ENCODE data around the gene BCL2. TPM values are rescaled to one million over a fixed set of nuclear protein-coding genes. Genes with fewer than 3 reads are reported as not detected.

The BCL2 gene
- polyA plus RNA-seq, 1 of the 3 experiments (the other 2 are of a cell fraction) = 1.5 TPM

- no peaks in the 10 kb centered on the region for H4K20me1 ChIP-seq (ENCODE audit: insufficient read depth)
- ChIA-PET CTCF (interaction anchor here (1.2 to 1.4 kb wide), 3 partner anchors 10 to 169 kb away, joined by 4 to 6 read pairs (median 4); no protein-coding TSS in a partner anchor), POLR2A (no interaction called here)
- no peaks in the 10 kb centered on the region for H3K9me2 ChIP-seq
- no peak overlapping the region for H3K27ac ChIP-seq (ENCODE audit: low read depth in 2 of 2, low read length in 1 of 2)
- no peaks in the 10 kb centered on the region for H3K36me3 ChIP-seq (replicated peaks in 1 of 2; ENCODE audit: control insufficient read depth in 1 of 2, insufficient read depth in 2 of 2, low read length in 1 of 2)
- 69% methylated on average over 2 of the region's 2 CpGs for WGBS (ENCODE audit: low lambda C conversion rate)
- no peaks in the 10 kb centered on the region for H3F3A ChIP-seq (replicated peaks; ENCODE audit: insufficient read depth)
- H3K4me3 ChIP-seq (ENCODE audit: low read depth in 2 of 2, low read length in 1 of 2) = no peak overlapping the region
- H3K9ac ChIP-seq = no peak overlapping the region
- no peak overlapping the region for H3K4me2 ChIP-seq
- no peaks in the 10 kb centered on the region for H3K27me3 ChIP-seq (ENCODE audit: insufficient read depth)
- DNase-seq = no peak
- no peak for TF ChIP-seq YY1 (IDR thresholded peaks at IDR 0.05; ENCODE audit: low read depth)
- no peak for TF ChIP-seq ZBTB33 (IDR thresholded peaks at IDR 0.05; ENCODE audit: borderline replicate concordance, low read depth)
- no peak for TF ChIP-seq POLR2AphosphoS5 (IDR thresholded peaks at IDR 0.05; ENCODE audit: low read depth, low read length)
- no peak for TF ChIP-seq IRF3 (IDR thresholded peaks at IDR 0.05; ENCODE audit: low read depth, low read length)
- TF ChIP-seq SMC3 (IDR thresholded peaks at IDR 0.05; ENCODE audit: low read depth, low read length) = no peak
- no peak for TF ChIP-seq FOXM1 (IDR thresholded peaks at IDR 0.05; ENCODE audit: low read depth)
- TF ChIP-seq RFX5 (IDR thresholded peaks at IDR 0.05; ENCODE audit: low read length) = no peak
- TF ChIP-seq TAF1 (IDR thresholded peaks at IDR 0.05; ENCODE audit: borderline replicate concordance, low read depth, low read length) = no peak
- TF ChIP-seq GABPA (IDR thresholded peaks at IDR 0.05; ENCODE audit: low read depth) = no peak
- TF ChIP-seq GATA2 (CRISPR knock-in tag; IDR thresholded peaks at IDR 0.05) = no peak
- no peak for TF ChIP-seq RCOR1 (IDR thresholded peaks at IDR 0.05; ENCODE audit: low read length)
- no peak for TF ChIP-seq ELF1 (IDR thresholded peaks at IDR 0.05)
- H3K79me2 ChIP-seq (ENCODE audit: insufficient read depth) = no peaks in the 10 kb centered on the region
- peaks cover 5 to 33% of the 10 kb centered on the region in 2 experiments; a peak in 3 of 4 replicates for H3K4me1 ChIP-seq (ENCODE audit: control insufficient read depth in 1 of 2, insufficient read depth in 2 of 2, low read depth in 1 of 2, low read length in 1 of 2)
- no peaks in the 10 kb centered on the region for H3K9me3 ChIP-seq
- no peak overlapping the region for H2AFZ ChIP-seq (ENCODE audit: low read depth)
Measured at GRCh38 chr18:63185984-63186383, 133.6 kb downstream of the BCL2 start.

GRCh38 chr18:63183952-63184770, 135.4 kb downstream of the BCL2 start:
- 96% methylated on average over 8 of the region's 8 CpGs for WGBS (ENCODE audit: low lambda C conversion rate)
- Histone ChIP-seq H4K20me1 (ENCODE audit: insufficient read depth) (no peaks in the 10 kb centered on the region), H3K27me3 (ENCODE audit: insufficient read depth) (no peaks in the 10 kb centered on the region), H2AFZ (ENCODE audit: low read depth) (no peak overlapping the region), H3K9me3 (no peaks in the 10 kb centered on the region), H3K27ac (ENCODE audit: low read depth in 2 of 2, low read length in 1 of 2) (no peak overlapping the region), H3K36me3 (replicated peaks in 1 of 2; ENCODE audit: control insufficient read depth in 1 of 2, insufficient read depth in 2 of 2, low read length in 1 of 2) (no peaks in the 10 kb centered on the region), H3K79me2 (ENCODE audit: insufficient read depth) (no peaks in the 10 kb centered on the region), H3K9ac (no peak overlapping the region), H3K4me1 (ENCODE audit: control insufficient read depth in 1 of 2, insufficient read depth in 2 of 2, low read depth in 1 of 2, low read length in 1 of 2) (peaks cover 5 to 30% of the 10 kb centered on the region in 2 experiments; a peak in 3 of 4 replicates), H3K4me2 (no peak overlapping the region), H3K9me2 (no peaks in the 10 kb centered on the region), H3F3A (replicated peaks; ENCODE audit: insufficient read depth) (no peaks in the 10 kb centered on the region), H3K4me3 (ENCODE audit: low read depth in 2 of 2, low read length in 1 of 2) (no peak overlapping the region)
- ChIA-PET POLR2A (no interaction called here), CTCF (interaction anchor here (2.1 kb wide), 1 partner anchor 11 kb away, joined by 7 read pairs; no protein-coding TSS in a partner anchor)
- no peak for DNase-seq
- TF ChIP-seq CHD2 (IDR thresholded peaks at IDR 0.05; ENCODE audit: low read length, partially characterized antibody) (no peak), FOXJ3 (CRISPR knock-in tag; IDR thresholded peaks at IDR 0.05) (no peak), MXI1 (IDR thresholded peaks at IDR 0.05; ENCODE audit: low read depth, low read length) (no peak), USF2 (IDR thresholded peaks at IDR 0.05; ENCODE audit: borderline replicate concordance, low read depth, low read length) (no peak), RAD21 (IDR thresholded peaks at IDR 0.05; ENCODE audit: low read length) (no peak), EZH2phosphoT487 (IDR thresholded peaks at IDR 0.05; ENCODE audit: borderline replicate concordance, low read depth) (no peak), JUND (IDR thresholded peaks at IDR 0.05) (no peak), IRF3 (IDR thresholded peaks at IDR 0.05; ENCODE audit: low read depth, low read length) (no peak), YY1 (IDR thresholded peaks at IDR 0.05; ENCODE audit: low read depth) (no peak), NRF1 (IDR thresholded peaks at IDR 0.05; ENCODE audit: low read depth, low read length) (no peak), GATA2 (CRISPR knock-in tag; IDR thresholded peaks at IDR 0.05) (no peak), TAF1 (IDR thresholded peaks at IDR 0.05; ENCODE audit: borderline replicate concordance, low read depth, low read length) (no peak)

Measured in SK-N-SH (cell line).